Body of pancreas (tissue), 4 donors: ENCODE data around the gene KLHL29. TPM values are rescaled to one million over a fixed set of nuclear protein-coding genes. Genes with fewer than 3 reads are reported as not detected.
A peak's percentile ranks its signal among the peaks of the same experiment; 100 is the strongest.

Experiments used
- ATAC-seq: fragments of 150-250 bp; one replicate; pipeline ENCODE4 v1.9.1; 2016
- DNase-seq, 4 donors: peaks; one replicate each; pipeline ENCODE4 v3.0.0-alpha.2; 2019
- H3K27ac ChIP-seq, 4 donors: fragments of 200-600 bp; sonication (generic); 1 replicate in 3 of 4; 2 replicates in 1 of 4; pipeline versions ENCODE4 v1.5.1 to v1.6.1; 2016 to 2019; ENCODE audit warnings: mild to moderate bottlenecking in 1 of 4, mixed read lengths in 1 of 4, moderate library complexity in 1 of 4
- H3K27me3 ChIP-seq, 2 donors: fragments of 200-600 bp; sonication (generic); one replicate each; pipeline ENCODE4 v1.6.0; 2016; ENCODE audit warnings: mild to moderate bottlenecking in 1 of 2
- H3K36me3 ChIP-seq, 2 donors: fragments of 200-600 bp; sonication (generic); replicated peaks in 1 of 2; 2 replicates each; pipeline ENCODE4 v1.5.1; 2016; ENCODE audit warnings: low read depth in 2 of 2; ENCODE audit not compliant: insufficient read depth in 1 of 2
- H3K4me1 ChIP-seq: fragments of 200-600 bp; sonication (generic); one replicate; pipeline ENCODE4 v1.6.0; 2016
- H3K4me3 ChIP-seq, 2 donors: fragments of 200-600 bp; sonication (generic); 1 replicate in 1 of 2; 2 replicates in 1 of 2; pipeline ENCODE4 v1.5.1; 2016 to 2019
- H3K9me3 ChIP-seq, 3 donors: fragments of 200-600 bp; sonication (generic); 1 replicate in 2 of 3; 2 replicates in 1 of 3; pipeline ENCODE4 v1.5.1; 2016
- POLR2A ChIP-seq, 3 donors: fragments of 450-650 bp; IDR thresholded peaks; one replicate each; pipeline ENCODE4 v1.6.1; 2016; ENCODE audit warnings: antibody characterized with exemption in 3 of 3, mild to moderate bottlenecking in 2 of 3
- WGBS, 2 donors: methylation state at CpG; one replicate each; pipeline ENCODE4 v1.1.5; 2017; 5-methylcytosine and 5-hydroxymethylcytosine counted together
- intact Hi-C: fragments of 100-400 bp; cut with DNase I; formaldehyde crosslinking; loops from one replicate; pipeline ENCODE4 v1.15.1; 2023
- total RNA-seq, 2 donors: library from RNA; depleted of rRNA; stranded (reverse); fragments of >200 nt; gene quantifications; one replicate each; pipeline ENCODE4 v1.1.0, GENCODE V29; 2016
- TF ChIP-seq, protein P1 (sequence below), 7 experiments: fragments of 450-650 bp in 4 of 7; fragments of 200-600 bp in 3 of 7; sonication (generic) in 3 of 7; IDR thresholded peaks; one replicate each; pipeline ENCODE4 v1.5.1; 2016 to 2019; ENCODE audit warnings: antibody characterized with exemption in 7 of 7

Gene KLHL29
- total RNA-seq, 2 donors from 2014 or later: 4.0 to 4.4 TPM

DNA sequence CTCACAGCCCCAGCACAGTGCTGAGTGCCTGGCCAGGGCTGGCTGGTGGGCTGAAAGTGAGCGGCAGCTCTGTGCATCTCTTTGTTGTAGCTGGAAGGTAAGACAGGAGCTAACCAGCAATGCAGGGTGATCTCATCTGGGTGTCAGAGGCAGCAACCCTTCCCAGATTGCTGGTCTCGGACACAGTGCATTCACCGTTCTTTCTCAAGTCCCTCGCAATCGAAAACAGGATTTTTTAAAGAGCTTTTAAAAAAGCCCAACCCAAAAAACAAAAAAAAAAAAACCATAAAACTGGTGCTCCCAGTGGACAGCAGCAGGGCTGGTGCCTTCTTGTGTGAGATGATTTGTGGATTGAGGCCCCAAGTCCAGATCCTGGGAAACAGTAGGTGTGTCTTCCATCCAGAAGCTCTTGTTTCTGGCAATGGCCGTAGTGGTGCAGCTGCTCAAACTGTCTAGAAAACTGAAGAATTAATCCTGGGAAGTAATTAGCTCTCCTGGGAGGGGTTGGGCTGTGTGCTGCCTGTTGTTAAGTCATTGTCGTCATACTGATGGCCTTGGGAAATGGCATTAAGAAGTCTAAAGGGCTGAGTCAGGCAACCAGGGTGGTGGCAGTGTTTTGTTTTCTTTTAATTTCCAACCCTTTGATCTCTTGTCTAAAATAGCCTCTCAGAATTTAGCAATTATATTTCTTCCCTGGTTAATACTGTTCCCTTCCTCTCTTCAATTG is 156.7 kb downstream of the KLHL29 start:
- Histone ChIP-seq H3K4me1 (no peaks in the 10 kb centered on the region), H3K27me3 (no peaks in the 10 kb centered on the region), H3K9me3 (no peaks in the 10 kb centered on the region), H3K36me3 (no peaks in the 10 kb centered on the region), H3K4me3 (no peak overlapping the region), H3K27ac (peak overlapping the region in 1 of 4 donors; percentile 16)
- 65 to 69% methylated on average over 7 of the region's 7 CpGs for WGBS, 2 donors
- intact Hi-C loops: no loop called here
- TF ChIP-seq, protein P1, sequence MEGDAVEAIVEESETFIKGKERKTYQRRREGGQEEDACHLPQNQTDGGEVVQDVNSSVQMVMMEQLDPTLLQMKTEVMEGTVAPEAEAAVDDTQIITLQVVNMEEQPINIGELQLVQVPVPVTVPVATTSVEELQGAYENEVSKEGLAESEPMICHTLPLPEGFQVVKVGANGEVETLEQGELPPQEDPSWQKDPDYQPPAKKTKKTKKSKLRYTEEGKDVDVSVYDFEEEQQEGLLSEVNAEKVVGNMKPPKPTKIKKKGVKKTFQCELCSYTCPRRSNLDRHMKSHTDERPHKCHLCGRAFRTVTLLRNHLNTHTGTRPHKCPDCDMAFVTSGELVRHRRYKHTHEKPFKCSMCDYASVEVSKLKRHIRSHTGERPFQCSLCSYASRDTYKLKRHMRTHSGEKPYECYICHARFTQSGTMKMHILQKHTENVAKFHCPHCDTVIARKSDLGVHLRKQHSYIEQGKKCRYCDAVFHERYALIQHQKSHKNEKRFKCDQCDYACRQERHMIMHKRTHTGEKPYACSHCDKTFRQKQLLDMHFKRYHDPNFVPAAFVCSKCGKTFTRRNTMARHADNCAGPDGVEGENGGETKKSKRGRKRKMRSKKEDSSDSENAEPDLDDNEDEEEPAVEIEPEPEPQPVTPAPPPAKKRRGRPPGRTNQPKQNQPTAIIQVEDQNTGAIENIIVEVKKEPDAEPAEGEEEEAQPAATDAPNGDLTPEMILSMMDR (IDR thresholded peaks at IDR 0.05): no peak
- no peak for TF ChIP-seq POLR2A (IDR thresholded peaks at IDR 0.05)
- no peak for DNase-seq
- peak; percentile 33 for ATAC-seq

DNA sequence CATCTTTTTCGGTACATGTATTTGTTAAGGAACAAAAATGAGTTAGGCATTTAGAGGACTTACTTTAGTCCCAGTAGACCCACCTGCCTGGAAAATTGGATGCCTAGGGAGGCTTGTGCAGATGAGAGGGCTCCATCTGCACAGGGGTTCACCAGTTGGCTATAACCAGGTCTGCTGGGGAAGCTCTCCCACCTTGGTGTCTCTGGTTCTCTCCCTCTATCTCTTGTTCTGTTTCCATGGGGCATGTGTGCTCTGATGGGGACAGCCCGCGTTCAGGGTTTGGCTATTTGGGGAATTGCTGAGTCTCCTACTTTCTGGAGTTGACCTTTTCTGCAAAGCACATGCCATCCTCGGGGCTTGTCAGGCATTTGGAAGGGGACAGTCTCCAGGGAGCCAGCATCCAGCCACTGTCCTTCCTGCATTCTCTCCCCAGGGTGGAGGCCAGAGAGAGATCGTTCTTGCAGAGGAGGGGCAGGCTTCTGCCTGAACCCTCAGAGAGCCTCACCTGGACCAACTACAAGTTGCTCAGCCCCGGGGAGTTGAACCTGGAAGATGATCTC is 157.3 kb downstream of the KLHL29 start:
- H3K27me3 ChIP-seq: no peaks in the 10 kb centered on the region
- no peak overlapping the region for H3K27ac ChIP-seq
- intact Hi-C loops: no loop called here
- WGBS, 2 donors: 62 to 68% methylated on average over 4 to 6 of the region's 6 CpGs
- H3K36me3 ChIP-seq: no peaks in the 10 kb centered on the region
- no peak overlapping the region for H3K4me3 ChIP-seq
- no peaks in the 10 kb centered on the region for H3K9me3 ChIP-seq
- no peak for ATAC-seq
- TF ChIP-seq, protein P1 (IDR thresholded peaks at IDR 0.05): no peak
- no peaks in the 10 kb centered on the region for H3K4me1 ChIP-seq
- DNase-seq: no peak

DNA sequence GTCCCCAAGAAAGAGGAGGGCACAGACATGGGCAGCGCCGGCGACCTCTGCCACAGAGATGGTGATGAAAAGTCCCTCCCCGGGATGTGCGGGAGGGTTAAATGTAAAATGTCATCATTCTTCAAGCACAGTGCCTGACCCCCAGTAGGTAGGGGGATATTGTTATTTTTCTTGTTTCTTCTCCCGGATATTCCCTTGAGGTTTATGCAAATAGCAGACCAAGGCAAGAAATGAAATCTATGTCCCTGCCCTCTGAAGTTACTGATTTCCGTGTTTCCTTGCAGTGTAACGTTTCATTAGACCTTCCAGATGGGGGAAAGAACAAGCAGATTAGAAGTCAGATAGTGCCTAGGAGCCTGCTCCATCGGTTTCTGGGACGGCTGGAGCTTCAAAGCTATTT is 158.3 kb downstream of the KLHL29 start:
- intact Hi-C loops: no loop called here
- Histone ChIP-seq H3K4me3 (no peak overlapping the region), H3K9me3 (no peaks in the 10 kb centered on the region), H3K27ac (no peak overlapping the region), H3K36me3 (no peaks in the 10 kb centered on the region), H3K4me1 (no peaks in the 10 kb centered on the region), H3K27me3 (no peaks in the 10 kb centered on the region)
- no peak for DNase-seq
- no peak for ATAC-seq
- TF ChIP-seq, protein P1 (IDR thresholded peaks at IDR 0.05): no peak
- WGBS, 2 donors: 73 to 80% methylated on average over 9 of the region's 10 CpGs

DNA sequence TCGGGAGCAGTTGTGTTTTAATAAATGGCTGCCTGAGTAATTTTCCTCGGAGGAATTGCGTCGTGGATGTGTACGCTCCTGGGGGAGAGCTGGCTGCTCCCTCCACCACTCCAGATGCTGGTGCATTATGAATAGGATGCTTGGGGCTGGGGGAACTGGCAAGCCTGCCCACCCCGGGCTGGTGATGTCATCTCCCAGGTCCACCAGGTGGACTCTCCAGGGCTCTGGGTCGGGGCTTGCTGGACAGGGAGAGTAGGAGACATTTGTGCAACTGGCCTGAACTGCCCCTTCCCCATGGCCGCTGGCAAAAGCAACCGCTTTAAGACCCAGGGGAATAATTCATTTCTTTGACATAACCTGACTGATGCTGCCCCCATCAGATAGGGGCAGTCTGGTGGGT is 158.7 kb downstream of the KLHL29 start:
- WGBS, 2 donors: 80 to 84% methylated on average over 9 of the region's 9 CpGs
- H3K27ac ChIP-seq: no peak overlapping the region
- no peak overlapping the region for H3K4me3 ChIP-seq
- intact Hi-C loops: no loop called here
- no peaks in the 10 kb centered on the region for H3K36me3 ChIP-seq
- TF ChIP-seq, protein P1 (IDR thresholded peaks at IDR 0.05): no peak
- TF ChIP-seq POLR2A (IDR thresholded peaks at IDR 0.05): no peak
- H3K27me3 ChIP-seq: no peaks in the 10 kb centered on the region
- H3K9me3 ChIP-seq: no peaks in the 10 kb centered on the region
- DNase-seq: no peak
- no peak for ATAC-seq
- no peaks in the 10 kb centered on the region for H3K4me1 ChIP-seq
